GM19438 (cell line): Measurements from ENCODE around the gene GNB1.

ENCODE experiments used
- ATAC-seq: cut with Tn5 transposase; IDR thresholded peaks from one replicate; pipeline ENCODE4 v1.9.1; 2021; ENCODE audit warnings: low read depth; ENCODE audit not compliant: unreplicated experiment

The GNB1 gene

GRCh38 chr1:1910651-1911331 lies 19.9 kb upstream of the GNB1 start:
- ATAC-seq, result no peak

- ATAC-seq, result no peak
Measured at GRCh38 chr1:1910033-1910465, 19.2 kb upstream of the GNB1 start.

GRCh38 chr1:1908506-1908791 lies 17.6 kb upstream of the GNB1 start:
- ATAC-seq, result peak; percentile 7

GRCh38 chr1:1907098-1907736 lies 16.3 kb upstream of the GNB1 start:
- ATAC-seq, result no peak

GRCh38 chr1:1906185-1907097 lies 15.6 kb upstream of the GNB1 start:
- ATAC-seq, result no peak

GRCh38 chr1:1903224-1903623 lies 12.3 kb upstream of the GNB1 start:
- ATAC-seq, result no peak

GRCh38 chr1:1901641-1902294 lies 10.9 kb upstream of the GNB1 start:
- ATAC-seq, result no peak

GRCh38 chr1:1900883-1901640 lies 10.2 kb upstream of the GNB1 start:
- no peak for ATAC-seq

- ATAC-seq, result no peak
Measured at GRCh38 chr1:1899967-1900327, 9.1 kb upstream of the GNB1 start.

GRCh38 chr1:1899266-1899966 lies 8.5 kb upstream of the GNB1 start:
- no peak for ATAC-seq

GRCh38 chr1:1898246-1898933 lies 7.5 kb upstream of the GNB1 start:
- no peak for ATAC-seq

- no peak for ATAC-seq
Measured at GRCh38 chr1:1895456-1896336, 4.8 kb upstream of the GNB1 start.

- ATAC-seq, result no peak
Measured at GRCh38 chr1:1895060-1895418, 4.2 kb upstream of the GNB1 start.

GRCh38 chr1:1894354-1895059 lies 3.6 kb upstream of the GNB1 start:
- ATAC-seq, result no peak

GRCh38 chr1:1893997-1894353 lies 3.1 kb upstream of the GNB1 start:
- ATAC-seq, result no peak

GRCh38 chr1:1893291-1893985 lies 2.6 kb upstream of the GNB1 start:
- ATAC-seq, result no peak

GRCh38 chr1:1892763-1893120 lies 1.9 kb upstream of the GNB1 start:
- ATAC-seq, result no peak
